HepG2 (cell line): ENCODE results near the gene CLP1. TPM values are rescaled to one million over a fixed set of nuclear protein-coding genes. Genes with fewer than 3 reads are reported as not detected.
A peak's percentile ranks its signal among the peaks of the same experiment; 100 is the strongest.

Source experiments
- CEBPG ChIP-seq: IDR thresholded peaks from 2 replicates; pipeline ENCODE4 v1.6.1; 2016
- FOXK2 ChIP-seq: fragments of 450-650 bp; IDR thresholded peaks from 2 replicates; pipeline ENCODE4 v1.6.1; 2016
- MED13 ChIP-seq: sonication (generic); formaldehyde crosslinking; IDR thresholded peaks from 2 replicates; pipeline ENCODE4 v1.5.0; 2020; ENCODE audit warnings: missing genetic modification reagents
- MLLT10 ChIP-seq: sonication (generic); formaldehyde crosslinking; IDR thresholded peaks from 2 replicates; pipeline ENCODE4 v1.4.0; 2020; ENCODE audit warnings: missing genetic modification reagents
- NCOA1 ChIP-seq: sonication (generic); formaldehyde crosslinking; IDR thresholded peaks from 2 replicates; pipeline ENCODE4 v1.9.0; 2021; ENCODE audit warnings: missing genetic modification reagents
- NFKBIZ ChIP-seq: IDR thresholded peaks from 2 replicates; pipeline ENCODE4 v1.6.1; 2018; ENCODE audit warnings: missing genetic modification reagents, missing compliant biosample characterization
- NR1H2 ChIP-seq: sonication (generic); formaldehyde crosslinking; IDR thresholded peaks from 2 replicates; pipeline ENCODE4 v1.8.1; 2022; ENCODE audit warnings: low read depth, missing genetic modification reagents, borderline replicate concordance
- RCOR2 ChIP-seq: IDR thresholded peaks from 2 replicates; pipeline ENCODE4 v1.6.1; 2016; ENCODE audit warnings: missing biosample characterization, missing genetic modification reagents
- RNF2 ChIP-seq: fragments of 450-650 bp; conservative IDR thresholded peaks from 2 replicates; pipeline ENCODE4 v1.6.1; 2016; ENCODE audit warnings: low read depth
- SIX1 ChIP-seq: sonication (generic); formaldehyde crosslinking; IDR thresholded peaks from 2 replicates; pipeline ENCODE4 v1.4.0; 2020; ENCODE audit warnings: missing genetic modification reagents, borderline replicate concordance
- SKI ChIP-seq: fragments of 450-650 bp; IDR thresholded peaks from one replicate; pipeline ENCODE4 v1.6.1; 2018; ENCODE audit warnings: mild to moderate bottlenecking; ENCODE audit not compliant: partially characterized antibody
- TSC22D2 ChIP-seq: sonication (generic); formaldehyde crosslinking; IDR thresholded peaks from 2 replicates; pipeline ENCODE4 v1.5.1; 2020; ENCODE audit warnings: missing genetic modification reagents, mild to moderate bottlenecking, borderline replicate concordance
- ZNF205 ChIP-seq: IDR thresholded peaks from 2 replicates; pipeline ENCODE4 v1.6.1; 2018; ENCODE audit warnings: missing biosample characterization, missing genetic modification reagents
- ZNF235 ChIP-seq: sonication (generic); formaldehyde crosslinking; IDR thresholded peaks from 2 replicates; pipeline ENCODE4 v1.8.1; 2023; ENCODE audit warnings: mild to moderate bottlenecking, missing genetic modification reagents, borderline replicate concordance
- ZNF432 ChIP-seq: sonication (generic); formaldehyde crosslinking; IDR thresholded peaks from 2 replicates; pipeline ENCODE4 v1.5.0; 2020; ENCODE audit warnings: missing genetic modification reagents, mild to moderate bottlenecking, borderline replicate concordance
- ZNF558 ChIP-seq: sonication (generic); formaldehyde crosslinking; IDR thresholded peaks from 2 replicates; pipeline ENCODE4 v1.9.0; 2022; ENCODE audit warnings: mild to moderate bottlenecking, missing genetic modification reagents, borderline replicate concordance
- ZNF567 ChIP-seq: sonication (generic); formaldehyde crosslinking; IDR thresholded peaks from 2 replicates; pipeline ENCODE4 v1.8.1; 2023; ENCODE audit warnings: mild to moderate bottlenecking, missing genetic modification reagents, borderline replicate concordance
- ZNF709 ChIP-seq: sonication (generic); formaldehyde crosslinking; IDR thresholded peaks from 2 replicates; pipeline ENCODE4 v1.5.0; 2020; ENCODE audit warnings: mild to moderate bottlenecking, missing genetic modification reagents
- ZNF782 ChIP-seq: sonication (generic); formaldehyde crosslinking; IDR thresholded peaks from 2 replicates; pipeline ENCODE4 v1.4.0; 2020; ENCODE audit warnings: missing genetic modification reagents, mild to moderate bottlenecking, borderline replicate concordance
- polyA plus RNA-seq, 8 experiments: library from polyadenylated mRNA; depleted of rRNA in 3 of 8; stranded (reverse) in 7 of 8; unstranded in 1 of 8; fragments of >200 nt; fragmentation: Illumina TruSeq in 4 of 8; extraction: Trizol in 4 of 8; gene quantifications; 2 replicates each; pipeline versions ENCODE4 v1.2.1 to v1.2.3, GENCODE V29; 2011 to 2016; ENCODE audit warnings: low read depth in 4 of 8, missing spikeins in 1 of 8, mixed read lengths in 1 of 8; ENCODE audit not compliant: insufficient read depth in 1 of 8
- total RNA-seq, 5 experiments: library from RNA; depleted of rRNA; stranded (reverse); fragments of >200 nt; fragmentation: Illumina TruSeq; extraction: Trizol; gene quantifications; 2 replicates each; pipeline ENCODE4 v1.2.3, GENCODE V29; 2016; ENCODE audit warnings: low read depth in 1 of 5
- TF ChIP-seq, protein P1 (sequence below): sonication (generic); formaldehyde crosslinking; IDR thresholded peaks from 2 replicates; pipeline ENCODE4 v1.4.0; 2020; ENCODE audit warnings: missing genetic modification reagents
- TF ChIP-seq, protein P2 (sequence below): sonication (generic); formaldehyde crosslinking; IDR thresholded peaks from 2 replicates; pipeline ENCODE4 v1.8.0; 2022; ENCODE audit warnings: missing genetic modification reagents, low read depth, mild to moderate bottlenecking, borderline replicate concordance
- TF ChIP-seq, protein P3 (sequence below): sonication (generic); formaldehyde crosslinking; IDR thresholded peaks from 2 replicates; pipeline ENCODE4 v1.8.1; 2023; ENCODE audit warnings: missing genetic modification reagents, mild to moderate bottlenecking, borderline replicate concordance
- TF ChIP-seq, protein P4 (sequence below): sonication (generic); formaldehyde crosslinking; IDR thresholded peaks from 2 replicates; pipeline ENCODE4 v1.5.0; 2020; ENCODE audit warnings: missing genetic modification reagents, mild to moderate bottlenecking, borderline replicate concordance
- TF ChIP-seq, protein P5 (sequence below): sonication (generic); formaldehyde crosslinking; IDR thresholded peaks from 2 replicates; pipeline ENCODE4 v1.8.0; 2022; ENCODE audit warnings: missing genetic modification reagents, mild to moderate bottlenecking, borderline replicate concordance

The CLP1 gene
- total and polyA plus RNA-seq, 2 of the 13 experiments (the other 11 are each of a cell fraction or from before 2014, with no cell fraction given), result 14.6 to 24.8 TPM

DNA sequence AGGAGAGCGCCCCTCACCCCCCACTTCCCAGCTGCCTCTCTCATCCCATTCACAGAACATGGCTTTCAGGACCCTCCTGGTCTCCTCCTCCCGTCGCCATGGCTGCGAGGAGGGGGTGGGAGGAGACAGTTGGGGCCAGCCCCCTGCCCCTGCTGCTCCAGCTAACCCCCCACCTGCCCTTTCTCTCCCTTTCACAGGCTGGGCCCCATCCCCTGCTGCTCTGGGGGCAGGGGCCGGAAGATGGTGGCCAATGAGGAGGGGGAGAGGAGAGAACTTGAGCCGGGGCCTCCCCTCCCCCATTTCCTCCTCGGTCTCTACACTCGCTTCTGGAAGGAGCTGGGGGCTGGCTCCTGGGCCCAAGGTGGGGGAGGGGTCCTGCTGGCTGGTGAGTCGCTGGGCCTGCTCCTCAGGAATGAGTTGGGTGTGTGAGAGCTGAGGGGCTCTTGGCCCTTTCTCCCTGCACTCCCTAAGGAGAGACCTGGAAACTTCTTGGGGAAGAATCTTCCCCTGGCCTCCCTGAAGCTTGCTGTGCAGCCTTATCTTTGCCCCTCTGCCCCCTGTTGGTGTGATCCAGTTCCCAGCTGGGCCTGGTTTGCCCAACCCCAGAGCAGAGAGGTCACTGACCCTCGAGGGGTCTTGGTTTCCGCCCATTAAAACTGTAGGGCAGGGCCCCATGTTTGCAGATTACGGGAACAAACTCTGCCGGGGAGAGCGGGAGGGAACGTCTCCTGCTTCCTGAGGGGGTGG, 18.1 kb upstream of the CLP1 start (continued):
- TF ChIP-seq, protein P1, sequence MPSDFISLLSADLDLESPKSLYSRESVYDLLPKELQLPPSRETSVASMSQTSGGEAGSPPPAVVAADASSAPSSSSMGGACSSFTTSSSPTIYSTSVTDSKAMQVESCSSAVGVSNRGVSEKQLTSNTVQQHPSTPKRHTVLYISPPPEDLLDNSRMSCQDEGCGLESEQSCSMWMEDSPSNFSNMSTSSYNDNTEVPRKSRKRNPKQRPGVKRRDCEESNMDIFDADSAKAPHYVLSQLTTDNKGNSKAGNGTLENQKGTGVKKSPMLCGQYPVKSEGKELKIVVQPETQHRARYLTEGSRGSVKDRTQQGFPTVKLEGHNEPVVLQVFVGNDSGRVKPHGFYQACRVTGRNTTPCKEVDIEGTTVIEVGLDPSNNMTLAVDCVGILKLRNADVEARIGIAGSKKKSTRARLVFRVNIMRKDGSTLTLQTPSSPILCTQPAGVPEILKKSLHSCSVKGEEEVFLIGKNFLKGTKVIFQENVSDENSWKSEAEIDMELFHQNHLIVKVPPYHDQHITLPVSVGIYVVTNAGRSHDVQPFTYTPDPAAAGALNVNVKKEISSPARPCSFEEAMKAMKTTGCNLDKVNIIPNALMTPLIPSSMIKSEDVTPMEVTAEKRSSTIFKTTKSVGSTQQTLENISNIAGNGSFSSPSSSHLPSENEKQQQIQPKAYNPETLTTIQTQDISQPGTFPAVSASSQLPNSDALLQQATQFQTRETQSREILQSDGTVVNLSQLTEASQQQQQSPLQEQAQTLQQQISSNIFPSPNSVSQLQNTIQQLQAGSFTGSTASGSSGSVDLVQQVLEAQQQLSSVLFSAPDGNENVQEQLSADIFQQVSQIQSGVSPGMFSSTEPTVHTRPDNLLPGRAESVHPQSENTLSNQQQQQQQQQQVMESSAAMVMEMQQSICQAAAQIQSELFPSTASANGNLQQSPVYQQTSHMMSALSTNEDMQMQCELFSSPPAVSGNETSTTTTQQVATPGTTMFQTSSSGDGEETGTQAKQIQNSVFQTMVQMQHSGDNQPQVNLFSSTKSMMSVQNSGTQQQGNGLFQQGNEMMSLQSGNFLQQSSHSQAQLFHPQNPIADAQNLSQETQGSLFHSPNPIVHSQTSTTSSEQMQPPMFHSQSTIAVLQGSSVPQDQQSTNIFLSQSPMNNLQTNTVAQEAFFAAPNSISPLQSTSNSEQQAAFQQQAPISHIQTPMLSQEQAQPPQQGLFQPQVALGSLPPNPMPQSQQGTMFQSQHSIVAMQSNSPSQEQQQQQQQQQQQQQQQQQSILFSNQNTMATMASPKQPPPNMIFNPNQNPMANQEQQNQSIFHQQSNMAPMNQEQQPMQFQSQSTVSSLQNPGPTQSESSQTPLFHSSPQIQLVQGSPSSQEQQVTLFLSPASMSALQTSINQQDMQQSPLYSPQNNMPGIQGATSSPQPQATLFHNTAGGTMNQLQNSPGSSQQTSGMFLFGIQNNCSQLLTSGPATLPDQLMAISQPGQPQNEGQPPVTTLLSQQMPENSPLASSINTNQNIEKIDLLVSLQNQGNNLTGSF (CRISPR knock-in tag), result no peak
- no peak for TF ChIP-seq TSC22D2 (CRISPR knock-in tag)
- TF ChIP-seq NFKBIZ (CRISPR knock-in tag), result no peak
- no peak for TF ChIP-seq ZNF432 (CRISPR knock-in tag)
- no peak for TF ChIP-seq RNF2
- TF ChIP-seq ZNF709 (CRISPR knock-in tag), result no peak
- TF ChIP-seq MED13 (CRISPR knock-in tag), result no peak
- TF ChIP-seq FOXK2, result no peak
- no peak for TF ChIP-seq NR1H2 (CRISPR knock-in tag)
- TF ChIP-seq, protein P2, sequence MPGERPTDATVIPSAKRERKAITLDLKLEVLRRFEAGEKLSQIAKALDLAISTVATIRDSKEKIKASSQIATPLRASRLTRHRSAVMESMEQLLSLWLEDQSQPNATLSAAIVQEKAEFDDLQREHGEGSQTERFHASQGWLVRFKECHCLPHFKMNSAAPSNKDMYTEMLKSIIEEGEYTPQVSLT (CRISPR knock-in tag), result no peak
- no peak for TF ChIP-seq ZNF558 (CRISPR knock-in tag)
- no peak; the same call in 1 of the 2 replicates for TF ChIP-seq ZNF205
- no peak for TF ChIP-seq NCOA1 (CRISPR knock-in tag)
- no peak for TF ChIP-seq SIX1 (CRISPR knock-in tag)
- TF ChIP-seq, protein P3, sequence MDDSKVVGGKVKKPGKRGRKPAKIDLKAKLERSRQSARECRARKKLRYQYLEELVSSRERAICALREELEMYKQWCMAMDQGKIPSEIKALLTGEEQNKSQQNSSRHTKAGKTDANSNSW, result no peak
- TF ChIP-seq, protein P4, sequence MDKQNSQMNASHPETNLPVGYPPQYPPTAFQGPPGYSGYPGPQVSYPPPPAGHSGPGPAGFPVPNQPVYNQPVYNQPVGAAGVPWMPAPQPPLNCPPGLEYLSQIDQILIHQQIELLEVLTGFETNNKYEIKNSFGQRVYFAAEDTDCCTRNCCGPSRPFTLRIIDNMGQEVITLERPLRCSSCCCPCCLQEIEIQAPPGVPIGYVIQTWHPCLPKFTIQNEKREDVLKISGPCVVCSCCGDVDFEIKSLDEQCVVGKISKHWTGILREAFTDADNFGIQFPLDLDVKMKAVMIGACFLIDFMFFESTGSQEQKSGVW (CRISPR knock-in tag), result no peak
- TF ChIP-seq ZNF782, result no peak
- TF ChIP-seq SKI, result no peak
- TF ChIP-seq, protein P5, sequence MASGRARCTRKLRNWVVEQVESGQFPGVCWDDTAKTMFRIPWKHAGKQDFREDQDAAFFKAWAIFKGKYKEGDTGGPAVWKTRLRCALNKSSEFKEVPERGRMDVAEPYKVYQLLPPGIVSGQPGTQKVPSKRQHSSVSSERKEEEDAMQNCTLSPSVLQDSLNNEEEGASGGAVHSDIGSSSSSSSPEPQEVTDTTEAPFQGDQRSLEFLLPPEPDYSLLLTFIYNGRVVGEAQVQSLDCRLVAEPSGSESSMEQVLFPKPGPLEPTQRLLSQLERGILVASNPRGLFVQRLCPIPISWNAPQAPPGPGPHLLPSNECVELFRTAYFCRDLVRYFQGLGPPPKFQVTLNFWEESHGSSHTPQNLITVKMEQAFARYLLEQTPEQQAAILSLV (CRISPR knock-in tag), result no peak; the same call in 1 of the 2 replicates
- 0 out of 2 replicates have a peak, but pooled peaks have one; percentile 36 for TF ChIP-seq RCOR2
- no peak for TF ChIP-seq ZNF235 (CRISPR knock-in tag)
- TF ChIP-seq ZNF567 (CRISPR knock-in tag), result no peak
- TF ChIP-seq CEBPG (CRISPR knock-in tag), result peak; percentile 61
- no peak for TF ChIP-seq MLLT10 (CRISPR knock-in tag)
